Esophagus muscularis mucosa (tissue), 4 donors: ENCODE results near the gene CLIC1. TPM values are rescaled to one million over a fixed set of nuclear protein-coding genes. Genes with fewer than 3 reads are reported as not detected.

Source experiments
- DNase-seq: peaks from one replicate; pipeline ENCODE4 v3.0.0-alpha.2; 2017; ENCODE audit errors: extremely low spot score
- H3K27ac ChIP-seq, 4 donors: fragments of 200-600 bp; sonication (generic); replicated peaks in 1 of 4; 1 replicate in 3 of 4; 2 replicates in 1 of 4; pipeline ENCODE4 v1.5.1; 2016 to 2019; ENCODE audit warnings: mild to moderate bottlenecking in 1 of 4
- H3K27me3 ChIP-seq, 4 donors: fragments of 200-600 bp; sonication (generic); one replicate each; pipeline versions ENCODE4 v1.5.1 to v1.6.0; 2016 to 2019
- H3K36me3 ChIP-seq, 4 donors: fragments of 200-600 bp; sonication (generic); one replicate each; pipeline ENCODE4 v1.5.1; 2016 to 2019
- H3K4me1 ChIP-seq, 4 donors: fragments of 200-600 bp; sonication (generic); one replicate each; pipeline ENCODE4 v1.5.1; 2016 to 2019
- H3K4me3 ChIP-seq, 4 donors: fragments of 200-600 bp; sonication (generic); 1 replicate in 2 of 4; 2 replicates in 2 of 4; pipeline ENCODE4 v1.5.1; 2016 to 2019; ENCODE audit warnings: mild to moderate bottlenecking in 4 of 4, moderate library complexity in 1 of 4
- H3K9me3 ChIP-seq, 4 donors: fragments of 200-600 bp; sonication (generic); 1 replicate in 3 of 4; 2 replicates in 1 of 4; pipeline ENCODE4 v1.5.1; 2016 to 2019
- EP300 ChIP-seq: sonication (generic); formaldehyde crosslinking; IDR thresholded peaks from one replicate; pipeline ENCODE4 v1.6.1; 2017; ENCODE audit warnings: antibody characterized with exemption
- POLR2A ChIP-seq: fragments of 450-650 bp; IDR thresholded peaks from one replicate; pipeline ENCODE4 v1.6.1; 2017; ENCODE audit warnings: antibody characterized with exemption, moderate library complexity, mild to moderate bottlenecking, low read depth
- POLR2AphosphoS5 ChIP-seq, 2 donors: sonication (generic); formaldehyde crosslinking; IDR thresholded peaks; one replicate each; pipeline ENCODE4 v1.6.1; 2017; ENCODE audit warnings: antibody characterized with exemption in 2 of 2
- WGBS: methylation state at CpG from one replicate; pipeline ENCODE4 v1.1.5; 2018; 5-methylcytosine and 5-hydroxymethylcytosine counted together
- intact Hi-C: fragments of 100-400 bp; cut with DNase I; formaldehyde crosslinking; loops from one replicate; pipeline ENCODE4 v1.15.1; 2023
- total RNA-seq, 4 donors: library from RNA; depleted of rRNA; stranded (reverse); fragments of >200 nt; gene quantifications; one replicate each; pipeline versions ENCODE4 v1.1.0 to v1.2.1, GENCODE V29; 2016
- TF ChIP-seq, protein P1 (sequence below), 3 experiments: fragments of 200-600 bp in 2 of 3; fragments of 450-650 bp in 1 of 3; sonication (generic) in 2 of 3; IDR thresholded peaks; one replicate each; pipeline ENCODE4 v1.5.1; 2017 to 2019; ENCODE audit warnings: antibody characterized with exemption in 3 of 3, mild to moderate bottlenecking in 2 of 3, moderate library complexity in 1 of 3

CLIC1 gene
- total RNA-seq, 4 donors from 2014 or later: 208 to 379 (median 290) TPM

GRCh38 chr6:31692353-31692752 lies 44.0 kb downstream of the CLIC1 start:
- Histone ChIP-seq H3K4me3 (no peak overlapping the region), H3K36me3 (peaks cover 66 to 100% (median 97%) of the 10 kb centered on the region in 4 donors), H3K27ac (no peak overlapping the region), H3K9me3 (no peaks in the 10 kb centered on the region), H3K4me1 (peaks cover 0 to 4% (median 0%) of the 10 kb centered on the region in 4 donors), H3K27me3 (no peaks in the 10 kb centered on the region)
- TF ChIP-seq EP300 (no peak), POLR2AphosphoS5 (IDR thresholded peaks at IDR 0.05) (no peak), POLR2A (no peak)
- TF ChIP-seq, protein P1, sequence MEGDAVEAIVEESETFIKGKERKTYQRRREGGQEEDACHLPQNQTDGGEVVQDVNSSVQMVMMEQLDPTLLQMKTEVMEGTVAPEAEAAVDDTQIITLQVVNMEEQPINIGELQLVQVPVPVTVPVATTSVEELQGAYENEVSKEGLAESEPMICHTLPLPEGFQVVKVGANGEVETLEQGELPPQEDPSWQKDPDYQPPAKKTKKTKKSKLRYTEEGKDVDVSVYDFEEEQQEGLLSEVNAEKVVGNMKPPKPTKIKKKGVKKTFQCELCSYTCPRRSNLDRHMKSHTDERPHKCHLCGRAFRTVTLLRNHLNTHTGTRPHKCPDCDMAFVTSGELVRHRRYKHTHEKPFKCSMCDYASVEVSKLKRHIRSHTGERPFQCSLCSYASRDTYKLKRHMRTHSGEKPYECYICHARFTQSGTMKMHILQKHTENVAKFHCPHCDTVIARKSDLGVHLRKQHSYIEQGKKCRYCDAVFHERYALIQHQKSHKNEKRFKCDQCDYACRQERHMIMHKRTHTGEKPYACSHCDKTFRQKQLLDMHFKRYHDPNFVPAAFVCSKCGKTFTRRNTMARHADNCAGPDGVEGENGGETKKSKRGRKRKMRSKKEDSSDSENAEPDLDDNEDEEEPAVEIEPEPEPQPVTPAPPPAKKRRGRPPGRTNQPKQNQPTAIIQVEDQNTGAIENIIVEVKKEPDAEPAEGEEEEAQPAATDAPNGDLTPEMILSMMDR (IDR thresholded peaks at IDR 0.05): no peak
- no peak for DNase-seq
- WGBS: 83% methylated on average over 4 of the region's 4 CpGs
- intact Hi-C loops: no loop called here

GRCh38 chr6:31691564-31692108 lies 44.7 kb downstream of the CLIC1 start:
- Histone ChIP-seq H3K36me3 (peaks cover 68 to 100% (median 99%) of the 10 kb centered on the region in 4 donors), H3K27ac (no peak overlapping the region), H3K27me3 (no peaks in the 10 kb centered on the region), H3K9me3 (no peaks in the 10 kb centered on the region), H3K4me1 (no peaks in the 10 kb centered on the region), H3K4me3 (no peak overlapping the region)
- WGBS: 89% methylated on average over 11 of the region's 12 CpGs
- intact Hi-C loops: no loop called here
- TF ChIP-seq, protein P1 (IDR thresholded peaks at IDR 0.05): no peak
- TF ChIP-seq EP300: no peak
- TF ChIP-seq POLR2A: no peak
- TF ChIP-seq POLR2AphosphoS5 (IDR thresholded peaks at IDR 0.05): no peak
- no peak for DNase-seq

DNA sequence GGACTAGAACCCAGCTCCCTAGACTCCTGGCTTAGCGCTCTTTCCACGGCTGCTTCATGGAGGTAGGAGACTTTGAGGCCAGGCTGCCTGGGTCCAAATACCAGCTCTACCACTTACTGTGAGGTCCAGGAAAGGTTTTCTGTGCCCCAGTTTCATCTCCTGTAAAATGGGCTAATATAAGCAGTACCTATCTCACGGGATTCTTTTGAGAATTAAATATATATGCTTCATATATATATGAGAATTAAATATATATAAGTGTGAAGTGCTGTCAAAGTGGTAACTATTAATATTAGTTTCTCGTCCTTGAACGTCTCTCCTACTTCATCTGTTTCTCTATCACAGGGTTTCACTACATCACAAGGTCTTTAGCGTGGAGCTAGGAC lies 45.3 kb downstream of the CLIC1 start:
- no peak for TF ChIP-seq POLR2A
- TF ChIP-seq, protein P1 (IDR thresholded peaks at IDR 0.05): no peak
- TF ChIP-seq POLR2AphosphoS5 (IDR thresholded peaks at IDR 0.05): no peak
- no peak for TF ChIP-seq EP300
- Histone ChIP-seq H3K27ac (no peak overlapping the region), H3K36me3 (peaks cover 68 to 100% (median 99%) of the 10 kb centered on the region in 4 donors), H3K4me1 (no peaks in the 10 kb centered on the region), H3K27me3 (no peaks in the 10 kb centered on the region), H3K9me3 (no peaks in the 10 kb centered on the region), H3K4me3 (no peak overlapping the region)
- DNase-seq: no peak
- 80% methylated on average over 6 of the region's 6 CpGs for WGBS
- intact Hi-C loops: no loop called here

DNA sequence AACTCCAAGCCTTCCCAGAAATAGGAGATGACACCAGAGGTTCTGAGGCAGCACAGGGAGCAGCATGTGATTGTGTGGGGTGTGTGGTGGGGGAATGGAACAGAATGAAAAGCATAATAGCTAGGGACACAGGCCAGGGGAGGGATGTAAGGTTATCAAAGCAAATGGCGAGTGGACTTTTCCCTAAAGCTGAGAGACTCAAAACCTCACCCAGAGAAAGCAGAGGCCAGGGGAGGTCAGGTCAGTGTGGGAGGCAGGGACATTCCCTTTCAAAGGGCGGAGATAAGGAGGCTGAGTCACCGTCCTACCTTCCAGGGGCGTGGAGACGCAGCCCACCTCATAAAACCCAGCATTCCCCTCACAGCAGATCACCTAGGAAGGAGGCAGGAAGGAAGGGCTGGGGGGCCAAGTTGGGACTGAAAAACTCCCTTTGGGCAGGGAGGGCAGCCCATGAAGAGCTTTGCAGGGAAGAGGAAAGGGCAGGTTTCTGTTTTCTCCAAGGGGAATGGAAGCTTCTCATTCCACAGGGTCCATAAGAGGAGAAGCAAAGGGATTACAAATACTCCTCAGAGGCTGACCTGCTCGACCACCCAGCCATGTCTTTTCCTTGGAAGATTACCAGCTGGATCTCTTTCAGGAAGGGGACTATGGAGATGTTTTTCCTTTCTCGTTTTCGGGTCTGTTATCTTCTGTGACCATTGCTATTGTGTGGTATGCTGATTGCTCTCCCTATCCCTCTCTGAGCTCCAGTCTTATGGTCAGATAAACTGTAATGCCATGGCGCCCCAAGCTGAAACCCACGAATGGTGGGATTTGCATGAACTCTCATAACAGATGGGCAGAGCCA lies 45.9 kb downstream of the CLIC1 start:
- H3K4me1 ChIP-seq: no peaks in the 10 kb centered on the region
- H3K27me3 ChIP-seq: no peaks in the 10 kb centered on the region
- WGBS: 68% methylated on average over 8 of the region's 10 CpGs
- no peak overlapping the region for H3K27ac ChIP-seq
- H3K9me3 ChIP-seq: no peaks in the 10 kb centered on the region
- H3K36me3 ChIP-seq: peaks cover 63 to 100% (median 98%) of the 10 kb centered on the region in 4 donors
- no peak for DNase-seq
- TF ChIP-seq EP300 (no peak), POLR2A (no peak), POLR2AphosphoS5 (IDR thresholded peaks at IDR 0.05) (no peak)
- TF ChIP-seq, protein P1 (IDR thresholded peaks at IDR 0.05): no peak
- intact Hi-C loops: no loop called here
- no peak overlapping the region for H3K4me3 ChIP-seq
